Activated CD4-positive, alpha-beta memory T cell treated with anti-CD3 and anti-CD28 coated beads, Interleukin-2, amount 10 ng/mL, durations not matched to agents 7 days and 5 days (primary cell): Measurements from ENCODE around the gene FCGBP. TPM values are rescaled to one million over a fixed set of nuclear protein-coding genes. Genes with fewer than 3 reads are reported as not detected.
"Not testable (repeated sequence)": the region's sequence is repeated elsewhere in the genome, so short reads cannot be mapped to it uniquely, and the experiment has no call there.

Experiments used
- CTCF ChIA-PET: fragments of 350-600 bp; sonication (Branson Sonifier 250); formaldehyde crosslinking; loops from one replicate; lab custom pipeline; 2021; ENCODE audit warnings: antibody characterized with exemption, inconsistent platforms; lab: Charles Lee
- POLR2A ChIA-PET: fragments of 350-600 bp; sonication (Branson Sonifier 250); formaldehyde crosslinking; loops from one replicate; lab custom pipeline; 2021; ENCODE audit warnings: antibody characterized with exemption; lab: Charles Lee
- DNase-seq: peaks from one replicate; pipeline ENCODE4 v3.0.0-alpha.2; 2020
- H3K27ac Mint-ChIP-seq: one replicate; pipeline ENCODE4 v1.8.0; 2021; ENCODE audit warnings: mild to moderate bottlenecking, mixed read lengths
- H3K27me3 Mint-ChIP-seq: one replicate; pipeline ENCODE4 v1.8.0; 2021; ENCODE audit warnings: mixed read lengths
- H3K36me3 Mint-ChIP-seq: one replicate; pipeline ENCODE4 v1.8.0; 2021; ENCODE audit warnings: low read depth, mixed read lengths
- H3K4me1 Mint-ChIP-seq: one replicate; pipeline ENCODE4 v1.8.0; 2021; ENCODE audit warnings: mixed read lengths
- H3K4me3 Mint-ChIP-seq: one replicate; pipeline ENCODE4 v1.8.0; 2021; ENCODE audit warnings: mild to moderate bottlenecking, mixed read lengths
- H3K9me3 Mint-ChIP-seq: one replicate; pipeline ENCODE4 v1.8.0; 2021; ENCODE audit warnings: mixed read lengths
- total RNA-seq, 2 experiments: library from RNA; stranded (reverse); gene quantifications; one replicate each; pipeline ENCODE4 v1.2.3, GENCODE V29; 2021

FCGBP gene
- total RNA-seq, 2 experiments from 2014 or later = 0.65 to 1.4 TPM

DNA sequence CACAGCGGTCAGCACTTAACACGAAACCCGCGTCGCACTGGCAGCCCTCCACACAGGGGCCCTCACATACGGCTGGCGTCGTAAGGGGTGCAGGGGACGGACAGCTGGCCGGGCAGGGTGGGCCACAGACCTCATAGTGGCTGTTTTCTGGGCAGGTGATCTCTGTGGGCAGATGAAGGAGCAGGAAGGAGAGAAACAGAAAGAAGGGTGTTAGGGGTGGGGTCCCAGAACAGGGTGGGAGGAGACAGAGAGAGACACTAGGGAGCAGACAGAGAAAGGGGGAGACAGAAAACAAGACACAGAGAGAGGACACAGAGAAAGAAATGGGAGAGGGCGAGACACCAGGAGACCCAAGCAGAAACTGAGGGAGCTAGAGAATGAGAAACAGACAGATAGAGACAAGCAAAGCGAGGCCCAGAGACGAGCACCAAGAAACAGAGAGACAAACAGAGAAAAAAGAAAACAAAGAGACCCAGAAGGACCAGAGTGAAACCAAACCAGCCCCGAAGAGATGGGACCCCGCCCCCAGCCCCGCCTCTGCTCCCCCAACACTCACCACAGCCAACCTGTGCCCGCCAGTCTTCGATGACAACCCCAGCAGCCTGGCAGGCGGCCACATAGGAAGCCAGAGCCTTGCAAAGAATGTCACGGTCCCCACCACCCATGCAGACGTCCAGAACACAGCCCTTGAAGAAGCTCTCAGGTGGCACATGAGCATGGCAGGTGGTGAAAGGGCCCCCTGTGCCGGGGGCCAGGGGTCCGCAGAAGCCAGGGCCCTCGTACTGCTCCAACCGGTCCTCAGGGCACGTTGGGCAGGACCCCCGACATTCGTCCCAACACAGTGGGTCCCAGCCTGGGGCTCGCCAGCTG lies 40.8 kb downstream of the FCGBP start:
- POLR2A ChIA-PET, DNase-seq, H3K9me3 Mint-ChIP-seq, H3K27me3 Mint-ChIP-seq, H3K36me3 Mint-ChIP-seq, H3K4me3 Mint-ChIP-seq, H3K27ac Mint-ChIP-seq, CTCF ChIA-PET, H3K4me1 Mint-ChIP-seq: not testable (repeated sequence)

DNA sequence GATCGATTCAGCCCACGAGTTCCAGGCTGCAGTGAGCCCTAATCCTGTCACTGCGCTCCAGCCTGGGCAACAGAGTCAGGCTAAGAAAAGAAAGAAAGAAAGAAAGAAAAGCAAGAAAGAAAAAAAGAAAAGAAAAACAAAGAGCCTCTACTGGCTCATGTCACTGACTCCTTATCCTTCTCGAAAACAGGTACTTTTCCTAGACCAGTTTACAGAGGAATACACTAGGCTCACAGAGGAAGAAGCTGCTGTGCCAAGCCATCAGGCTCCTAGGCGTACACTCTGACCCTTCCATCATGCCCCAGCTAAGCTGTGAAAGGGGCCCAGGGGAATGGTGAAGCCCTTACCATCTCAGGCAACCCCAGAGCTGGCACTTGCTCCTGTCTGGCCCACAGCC lies 41.9 kb downstream of the FCGBP start:
- POLR2A ChIA-PET, H3K4me1 Mint-ChIP-seq: not testable (repeated sequence)

DNA sequence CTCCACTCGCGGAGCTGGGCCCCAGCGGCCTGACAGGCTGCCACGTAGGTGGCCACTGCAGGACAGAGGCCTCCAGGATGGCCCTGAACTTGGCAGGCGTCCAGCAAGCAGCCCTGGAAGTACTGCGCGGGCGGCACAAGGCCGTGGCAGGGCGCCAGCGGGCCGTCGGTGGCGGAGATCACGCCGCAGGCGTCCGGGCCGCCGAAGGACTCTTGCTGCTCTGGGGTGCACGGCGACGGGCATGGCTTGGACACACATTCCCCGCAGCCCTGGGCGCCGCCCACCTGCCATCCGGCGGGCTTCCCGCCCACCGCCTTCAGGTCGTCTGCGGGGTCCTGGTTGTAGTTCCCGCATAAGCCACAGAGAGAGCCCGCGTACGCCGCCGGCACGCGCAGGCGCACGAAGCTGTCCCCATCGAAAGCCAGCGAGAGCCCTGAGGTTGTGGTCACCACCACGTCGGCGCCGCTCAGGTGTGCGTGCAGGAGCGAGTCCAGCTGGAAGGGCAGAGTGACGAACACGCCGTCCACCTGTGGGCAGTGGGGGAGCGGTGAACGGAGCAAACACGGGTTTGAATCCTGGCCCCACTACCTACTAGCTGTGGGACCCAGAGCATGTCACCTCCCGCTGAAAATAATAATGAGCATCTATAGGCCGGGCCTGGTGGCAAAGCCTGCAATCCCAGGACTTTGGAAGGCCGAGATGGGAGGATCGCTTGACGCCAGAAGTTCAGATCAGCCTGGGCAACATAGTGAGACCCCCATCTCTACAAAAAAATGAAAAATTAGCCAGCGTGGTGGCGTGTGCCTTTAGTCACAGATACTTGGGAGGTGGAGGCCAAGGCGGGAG lies 42.6 kb downstream of the FCGBP start:
- CTCF ChIA-PET = interaction anchor here (0.6 to 1.1 kb wide), 2 partner anchors 78 to 79 kb away, joined by 3 to 4 read pairs; partner anchors contain the start of gene PSMC4
- DNase-seq, H3K9me3 Mint-ChIP-seq, H3K27ac Mint-ChIP-seq, H3K27me3 Mint-ChIP-seq, H3K4me3 Mint-ChIP-seq, POLR2A ChIA-PET, H3K36me3 Mint-ChIP-seq, H3K4me1 Mint-ChIP-seq: not testable (repeated sequence)

More for the DNA sequence above, 41.9 kb downstream of the FCGBP start:
- CTCF ChIA-PET = interaction anchor here (0.6 kb wide), 1 partner anchor 78 kb away, joined by 3 read pairs; no protein-coding TSS in a partner anchor
- not testable (repeated sequence) for H3K27me3 Mint-ChIP-seq, H3K27ac Mint-ChIP-seq, H3K36me3 Mint-ChIP-seq, H3K4me3 Mint-ChIP-seq, DNase-seq, H3K9me3 Mint-ChIP-seq

DNA sequence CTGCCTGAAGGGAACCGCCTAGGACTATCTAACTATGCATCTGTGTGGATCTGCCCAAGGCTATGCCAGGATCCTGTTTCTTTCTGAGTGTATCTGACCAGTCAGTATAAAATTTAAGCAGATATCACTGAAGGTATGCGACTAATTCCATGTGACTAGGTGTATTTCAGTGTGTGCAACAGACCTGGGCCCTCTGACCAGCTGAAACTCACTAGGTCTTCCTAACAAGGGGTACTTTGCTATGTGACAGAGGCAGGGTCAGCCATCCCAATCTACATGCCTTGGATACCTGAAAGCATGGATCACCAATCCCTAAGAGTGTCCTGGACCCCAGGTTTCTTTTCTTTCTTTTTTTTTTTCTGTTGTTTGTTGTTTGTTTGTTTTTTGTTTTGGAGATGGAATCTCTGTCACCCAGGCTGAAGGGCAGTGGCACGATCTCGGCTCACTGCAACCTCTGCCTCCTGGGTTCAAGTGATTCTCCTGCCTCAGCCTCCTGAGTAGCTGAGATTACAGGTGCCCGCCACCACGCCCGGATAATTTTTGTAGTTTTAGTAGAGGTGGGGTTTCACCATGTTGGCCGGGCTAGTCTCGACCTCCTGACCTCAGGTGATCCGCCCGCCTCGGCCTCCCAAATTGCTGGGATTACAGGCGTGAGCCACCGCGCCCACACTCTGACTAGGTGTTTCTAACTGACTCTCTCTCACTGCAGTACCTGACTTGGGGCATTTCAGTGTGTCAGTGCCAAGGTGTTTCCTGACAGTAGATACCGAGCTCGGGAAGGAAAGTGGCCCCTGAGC lies 43.5 kb downstream of the FCGBP start:
- Mint-ChIP-seq H3K36me3 (no peaks in the 10 kb centered on the region), H3K27ac (no peak overlapping the region), H3K4me1 (no peaks in the 10 kb centered on the region), H3K9me3 (no peaks in the 10 kb centered on the region), H3K27me3 (no peaks in the 10 kb centered on the region), H3K4me3 (no peak overlapping the region)
- ChIA-PET CTCF (interaction anchor here (1.1 kb wide), 1 partner anchor 80 kb away, joined by 4 read pairs; the partner anchor contains the start of gene PSMC4), POLR2A (interaction anchor here (0.7 kb wide), 1 partner anchor 328 kb away, joined by 3 read pairs; no protein-coding TSS in a partner anchor)
- no peak for DNase-seq

DNA sequence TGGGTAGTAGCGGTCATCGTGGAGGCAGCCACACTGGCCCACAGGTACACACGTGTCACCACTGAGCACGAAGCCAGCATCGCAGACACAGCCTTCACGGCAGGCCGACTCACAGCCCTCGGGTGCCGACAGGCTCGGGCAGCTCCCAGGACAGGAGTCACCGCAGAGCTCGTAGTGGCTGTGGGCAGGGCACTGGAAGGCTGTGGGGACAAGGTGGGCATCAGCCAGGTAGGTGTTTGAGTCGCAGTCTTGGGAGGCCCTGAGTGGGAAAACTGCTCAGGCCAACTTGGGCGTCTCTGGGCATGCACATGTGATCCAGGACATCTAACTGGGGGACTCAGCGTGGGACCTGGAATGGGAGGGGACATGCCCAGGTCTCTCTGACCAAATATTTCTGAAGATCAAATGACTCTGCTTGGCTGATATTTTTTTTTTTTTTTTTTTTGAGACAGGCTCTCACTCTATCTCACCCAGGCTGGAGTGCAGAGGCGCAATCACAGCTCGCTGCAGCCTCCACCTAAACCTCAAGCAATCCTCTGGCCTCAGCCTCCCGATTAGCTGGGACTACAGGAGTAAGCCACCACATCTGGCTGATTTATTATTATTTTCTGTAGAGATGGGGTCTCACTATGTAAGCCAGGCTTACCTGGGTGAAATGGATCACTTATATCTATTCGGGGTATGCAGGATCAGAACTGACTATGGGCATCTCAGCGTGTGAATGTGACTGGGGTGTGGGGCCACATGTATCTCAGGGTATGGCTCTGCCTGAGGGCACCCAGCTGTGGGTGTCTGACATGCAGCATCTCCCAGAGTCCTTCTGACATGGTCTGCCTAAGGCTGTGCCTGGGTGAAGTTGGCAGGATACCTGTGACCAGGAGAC lies 44.3 kb downstream of the FCGBP start:
- not testable (repeated sequence) for H3K27ac Mint-ChIP-seq, DNase-seq, H3K27me3 Mint-ChIP-seq, H3K9me3 Mint-ChIP-seq, H3K36me3 Mint-ChIP-seq, H3K4me3 Mint-ChIP-seq, H3K4me1 Mint-ChIP-seq
- ChIA-PET CTCF (interaction anchor here (0.9 kb wide), 1 partner anchor 80 kb away, joined by 3 read pairs; no protein-coding TSS in a partner anchor), POLR2A (interaction anchor here (0.7 kb wide), 1 partner anchor 329 kb away, joined by 3 read pairs; no protein-coding TSS in a partner anchor)

DNA sequence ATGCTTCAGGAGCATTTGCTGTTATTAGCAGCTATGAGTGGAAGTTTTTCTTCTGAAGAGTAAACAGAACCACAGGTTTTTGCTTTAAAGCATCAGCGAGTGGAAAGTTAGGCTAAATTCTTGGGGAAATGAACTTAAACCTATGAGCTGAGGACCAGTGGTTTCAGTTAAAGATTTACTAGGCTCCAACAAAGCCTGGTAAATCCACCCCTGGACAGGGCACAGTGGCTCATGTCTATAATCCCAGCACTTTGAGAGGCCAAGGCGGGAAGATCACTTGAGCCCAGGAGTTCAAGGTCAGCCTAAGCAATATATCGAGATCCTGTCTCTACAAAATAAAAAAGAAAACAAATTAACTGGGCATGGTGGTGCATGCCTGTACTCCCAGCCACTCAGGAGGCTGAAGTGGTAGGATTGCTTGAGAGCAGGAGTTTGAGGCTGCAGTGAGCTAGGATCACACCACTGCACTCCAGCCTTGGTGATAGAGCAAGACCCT lies 46.9 kb downstream of the FCGBP start:
- DNase-seq, H3K36me3 Mint-ChIP-seq, H3K4me3 Mint-ChIP-seq, H3K27me3 Mint-ChIP-seq, POLR2A ChIA-PET, H3K27ac Mint-ChIP-seq, H3K4me1 Mint-ChIP-seq, H3K9me3 Mint-ChIP-seq, CTCF ChIA-PET: not testable (repeated sequence)

DNA sequence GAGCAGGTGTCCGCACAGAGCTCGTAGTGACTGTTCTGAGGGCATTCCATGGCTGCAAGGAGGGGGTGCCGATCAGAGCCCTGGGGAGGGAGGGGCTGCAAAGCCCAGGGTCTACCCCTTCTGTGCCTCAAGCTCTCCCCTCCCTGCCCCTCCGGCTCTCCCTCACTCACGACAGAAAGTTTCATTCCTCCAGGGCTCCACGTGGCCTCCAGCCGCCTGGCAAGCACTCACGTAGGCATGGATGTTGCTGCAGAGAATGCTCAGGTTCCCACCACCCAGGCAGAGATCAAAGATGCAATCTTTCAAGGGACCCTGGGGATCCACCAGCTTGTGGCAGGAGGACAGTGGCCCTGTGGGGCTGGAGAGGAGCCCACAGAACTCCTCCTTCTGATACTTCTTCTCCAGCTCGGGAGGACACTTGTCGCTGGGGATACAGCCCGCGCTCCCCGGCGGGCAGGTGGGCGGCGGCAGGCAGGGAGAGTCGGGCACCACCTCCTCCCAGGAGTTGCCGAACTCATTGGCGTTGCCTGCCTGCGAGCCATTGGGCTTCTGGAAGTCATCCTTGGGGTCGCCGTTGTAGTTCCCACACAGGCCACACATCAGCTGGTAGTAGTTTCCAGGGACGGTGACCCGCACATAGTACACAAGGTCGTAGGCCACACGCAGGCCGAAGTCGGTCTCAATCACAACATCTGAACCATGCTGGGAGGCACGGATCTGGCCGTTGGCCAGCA lies 48.4 kb downstream of the FCGBP start:
- DNase-seq, H3K27me3 Mint-ChIP-seq, H3K36me3 Mint-ChIP-seq, H3K27ac Mint-ChIP-seq, CTCF ChIA-PET, H3K9me3 Mint-ChIP-seq, POLR2A ChIA-PET, H3K4me3 Mint-ChIP-seq, H3K4me1 Mint-ChIP-seq: not testable (repeated sequence)

DNA sequence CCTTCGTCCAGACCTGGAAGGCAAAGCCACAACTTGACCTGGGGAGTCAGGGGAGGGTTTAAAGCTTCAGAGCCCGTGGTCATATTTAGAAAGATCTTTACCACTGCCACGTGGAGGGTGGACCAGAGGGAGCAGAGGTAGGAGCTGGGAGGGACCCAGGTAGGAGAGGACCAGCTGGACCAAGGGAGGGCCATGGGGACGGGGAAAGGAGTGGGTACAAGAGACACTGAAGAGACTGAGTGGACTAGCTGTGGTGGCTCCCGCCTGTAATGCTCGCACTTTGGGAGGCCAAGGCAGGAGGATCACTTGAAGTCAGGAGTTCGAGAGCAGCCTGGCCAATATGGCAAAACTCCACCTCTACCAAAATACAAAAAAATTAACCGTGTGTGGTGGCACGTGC lies 49.7 kb downstream of the FCGBP start:
- H3K27me3 Mint-ChIP-seq, DNase-seq, H3K9me3 Mint-ChIP-seq, H3K27ac Mint-ChIP-seq, H3K4me1 Mint-ChIP-seq, CTCF ChIA-PET, H3K36me3 Mint-ChIP-seq, H3K4me3 Mint-ChIP-seq, POLR2A ChIA-PET: not testable (repeated sequence)

Other genes starting within 250 kb of the FCGBP start
- under 1 TPM in 1 of 2 experiments, not detected in 1; 0.90 TPM for gene LGALS14, start 230.2 kb downstream of the FCGBP start, total RNA-seq
- gene CLC, start 196.6 kb downstream of the FCGBP start, total RNA-seq = 1 to 10 TPM; 1.5 to 1.8 TPM
- under 1 TPM in 1 of 2 experiments, not detected in 1; 0.35 TPM for gene LEUTX, start 155.8 kb downstream of the FCGBP start, total RNA-seq
- gene DYRK1B, start 100.5 kb downstream of the FCGBP start, total RNA-seq = 10 to 100 TPM; 13.8 to 14.2 TPM
- gene FBL, start 88.3 kb downstream of the FCGBP start, total RNA-seq = 100 to 1,000 TPM; 294 to 302 TPM
- gene PSMC4, start 36.5 kb upstream of the FCGBP start, total RNA-seq = 10 to 100 TPM; 96.4 to 97.6 TPM
- gene ZNF546, start 62.4 kb upstream of the FCGBP start, total RNA-seq = 1 to 10 TPM; 6.3 to 7.5 TPM
- 10 to 100 TPM; 19.9 to 20.1 TPM for gene ZNF780B, start 121.6 kb upstream of the FCGBP start, total RNA-seq
- 10 to 100 TPM; 21.3 to 25.3 TPM for gene ZNF780A, start 156.3 kb upstream of the FCGBP start, total RNA-seq